Fibroblast of the aortic adventitia (primary cell): ENCODE results near the gene FAM222B. TPM values are rescaled to one million over a fixed set of nuclear protein-coding genes. Genes with fewer than 3 reads are reported as not detected.

Experiments used
- DNase-seq: peaks from one replicate; pipeline ENCODE4 v3.0.0-alpha.2; 2010; ENCODE audit warnings: low read depth
- H3K4me3 ChIP-seq: 2 replicates; pipeline ENCODE4 v1.5.1; 2011; ENCODE audit warnings: low read depth, mild to moderate bottlenecking, control low read depth, low read length, moderate library complexity
- total RNA-seq: library from RNA; depleted of rRNA; stranded (reverse); fragments of >200 nt; gene quantifications from 2 replicates; pipeline ENCODE4 v1.2.3, GENCODE V29; 2012; ENCODE audit warnings: low replicate concordance
- TF ChIP-seq, protein P1 (sequence below): IDR thresholded peaks from 2 replicates; pipeline ENCODE4 v1.5.1; 2011; ENCODE audit warnings: mild to moderate bottlenecking, low read length, control low read depth, inconsistent platforms; ENCODE audit not compliant: insufficient read depth

The FAM222B gene
- total RNA-seq, 1 donor: 7.0 TPM

DNA sequence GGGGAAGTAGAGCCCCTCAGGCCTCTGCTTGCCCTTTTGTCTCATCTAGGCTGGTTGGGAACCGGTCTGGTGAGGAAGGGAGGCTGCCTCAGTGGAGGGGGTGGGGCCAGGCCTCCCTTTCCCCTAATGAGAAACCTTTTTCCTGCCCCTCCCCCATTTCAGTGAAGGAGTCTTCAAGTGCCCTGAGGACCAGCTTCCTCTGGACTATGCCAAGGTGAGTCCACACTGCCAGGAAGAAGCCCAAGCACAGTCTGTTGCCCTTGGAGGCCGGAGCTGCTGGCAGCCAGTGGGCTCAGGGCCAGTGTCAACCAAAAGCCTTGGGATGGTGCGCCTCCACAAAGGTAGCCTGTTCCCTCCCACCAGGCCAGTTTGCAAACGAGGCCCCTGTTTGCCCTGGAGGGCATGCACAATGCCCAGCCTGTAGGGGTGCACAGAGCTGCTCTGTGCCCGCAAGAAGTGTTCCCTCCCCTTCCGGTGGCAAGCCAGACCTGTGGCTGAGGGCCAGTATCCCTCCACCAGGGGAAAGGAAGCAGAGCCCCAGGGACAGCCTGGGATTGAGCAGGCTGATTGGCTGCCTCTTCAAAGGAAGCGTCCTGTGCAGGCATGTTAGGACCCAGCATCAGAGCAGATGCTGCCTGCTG is 95.4 kb downstream of the FAM222B start:
- no peak overlapping the region for H3K4me3 ChIP-seq
- TF ChIP-seq, protein P1, sequence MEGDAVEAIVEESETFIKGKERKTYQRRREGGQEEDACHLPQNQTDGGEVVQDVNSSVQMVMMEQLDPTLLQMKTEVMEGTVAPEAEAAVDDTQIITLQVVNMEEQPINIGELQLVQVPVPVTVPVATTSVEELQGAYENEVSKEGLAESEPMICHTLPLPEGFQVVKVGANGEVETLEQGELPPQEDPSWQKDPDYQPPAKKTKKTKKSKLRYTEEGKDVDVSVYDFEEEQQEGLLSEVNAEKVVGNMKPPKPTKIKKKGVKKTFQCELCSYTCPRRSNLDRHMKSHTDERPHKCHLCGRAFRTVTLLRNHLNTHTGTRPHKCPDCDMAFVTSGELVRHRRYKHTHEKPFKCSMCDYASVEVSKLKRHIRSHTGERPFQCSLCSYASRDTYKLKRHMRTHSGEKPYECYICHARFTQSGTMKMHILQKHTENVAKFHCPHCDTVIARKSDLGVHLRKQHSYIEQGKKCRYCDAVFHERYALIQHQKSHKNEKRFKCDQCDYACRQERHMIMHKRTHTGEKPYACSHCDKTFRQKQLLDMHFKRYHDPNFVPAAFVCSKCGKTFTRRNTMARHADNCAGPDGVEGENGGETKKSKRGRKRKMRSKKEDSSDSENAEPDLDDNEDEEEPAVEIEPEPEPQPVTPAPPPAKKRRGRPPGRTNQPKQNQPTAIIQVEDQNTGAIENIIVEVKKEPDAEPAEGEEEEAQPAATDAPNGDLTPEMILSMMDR: no peak
- no peak for DNase-seq

DNA sequence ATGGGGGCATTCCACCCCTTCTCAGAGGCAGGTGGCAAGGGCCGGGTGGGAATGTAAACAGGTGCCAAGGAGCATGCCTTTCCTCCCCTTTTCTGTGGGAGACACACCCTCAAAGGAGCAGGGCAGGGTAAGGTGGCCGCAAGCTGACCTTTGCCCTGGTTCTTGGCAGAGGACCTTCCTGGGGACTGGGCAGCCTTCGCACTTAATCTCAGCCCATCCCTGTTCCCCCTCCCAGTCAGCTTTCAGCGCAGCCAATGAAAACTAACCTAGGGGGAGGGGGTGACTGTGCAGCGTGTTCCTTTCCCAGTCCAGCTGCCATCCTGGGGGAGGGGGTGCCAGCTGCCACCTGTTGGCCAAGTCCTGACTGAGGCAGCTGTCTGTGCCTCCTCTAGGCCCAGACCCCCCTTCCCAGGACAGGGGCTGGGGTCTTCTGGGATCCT is 96.0 kb downstream of the FAM222B start:
- TF ChIP-seq, protein P1: no peak
- H3K4me3 ChIP-seq: peak overlapping the region; percentile 92
- no peak for DNase-seq

DNA sequence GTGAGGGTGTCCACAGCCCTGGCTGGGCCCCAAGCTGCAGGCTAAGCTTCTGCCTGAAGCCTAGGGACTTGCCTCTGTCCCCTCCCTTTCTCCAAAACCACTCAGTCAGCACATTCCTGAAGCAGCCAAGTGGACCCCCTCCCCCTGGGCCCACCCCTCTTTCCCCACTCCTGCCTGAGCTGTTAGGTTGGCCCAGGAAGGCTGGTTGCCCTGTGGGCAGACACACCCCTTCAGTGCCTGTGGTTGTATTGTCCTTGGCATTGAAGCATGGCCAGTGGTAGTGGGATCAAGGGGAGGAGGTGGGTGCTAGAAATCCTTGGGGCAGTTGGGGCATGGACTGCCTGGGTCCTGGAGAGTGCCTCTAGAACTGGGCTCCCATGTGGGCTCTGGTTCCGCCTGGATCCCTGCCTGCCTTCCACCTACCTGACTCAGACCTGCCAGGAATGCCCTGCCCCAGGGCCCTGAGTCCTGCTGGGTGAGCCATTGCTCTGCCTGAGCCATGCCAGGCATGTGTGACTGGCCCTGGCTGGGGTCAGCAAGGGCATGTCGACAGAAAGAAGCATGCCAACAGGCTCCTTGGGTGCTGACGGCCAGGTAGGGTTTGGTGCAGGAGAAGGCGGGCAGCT is 96.7 kb downstream of the FAM222B start:
- TF ChIP-seq, protein P1: no peak
- DNase-seq: no peak
- peak overlapping the region; percentile 92 for H3K4me3 ChIP-seq

DNA sequence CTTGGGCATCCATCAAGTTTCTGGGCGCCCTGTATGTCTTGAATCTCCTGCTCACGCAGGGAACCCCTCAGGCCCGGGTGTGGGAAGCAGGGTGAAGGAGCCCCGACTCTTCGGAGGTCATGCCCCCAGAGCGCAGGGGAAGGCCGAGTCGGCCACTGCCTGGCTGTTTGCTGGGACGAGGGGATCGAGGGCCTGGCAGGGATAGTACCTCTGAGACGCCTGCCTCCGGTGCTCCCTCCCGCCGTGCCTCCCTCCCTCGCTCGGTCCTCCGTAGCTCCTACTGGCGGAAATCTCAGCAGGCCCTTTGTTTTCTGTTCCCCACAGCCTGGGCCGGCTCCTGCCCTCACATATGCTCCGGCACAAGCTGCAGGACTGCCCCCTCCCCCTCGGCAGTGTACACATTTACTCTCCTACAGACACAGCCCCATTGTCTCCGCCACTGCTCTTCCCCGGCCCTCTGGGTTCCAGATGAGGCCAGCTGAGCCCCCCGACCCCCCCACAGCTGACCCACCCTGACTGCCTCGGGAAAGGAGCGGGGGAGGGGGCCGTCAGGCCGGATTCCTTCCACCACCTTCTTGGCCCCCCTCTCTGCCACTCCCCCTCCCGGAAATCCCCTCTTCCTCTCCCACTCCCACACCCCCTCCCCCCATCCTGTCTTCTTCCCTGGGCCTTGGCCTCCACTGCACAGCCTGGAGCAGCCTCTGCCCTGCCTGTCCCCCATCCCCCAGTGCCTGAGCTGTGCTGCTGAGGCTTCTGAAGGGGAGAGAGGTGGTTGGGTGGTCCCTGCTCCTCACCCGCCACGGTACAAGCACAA is 97.4 kb downstream of the FAM222B start:
- TF ChIP-seq, protein P1: no peak
- peak; percentile 48 for DNase-seq
- H3K4me3 ChIP-seq: peak overlapping the region; percentile 92

DNA sequence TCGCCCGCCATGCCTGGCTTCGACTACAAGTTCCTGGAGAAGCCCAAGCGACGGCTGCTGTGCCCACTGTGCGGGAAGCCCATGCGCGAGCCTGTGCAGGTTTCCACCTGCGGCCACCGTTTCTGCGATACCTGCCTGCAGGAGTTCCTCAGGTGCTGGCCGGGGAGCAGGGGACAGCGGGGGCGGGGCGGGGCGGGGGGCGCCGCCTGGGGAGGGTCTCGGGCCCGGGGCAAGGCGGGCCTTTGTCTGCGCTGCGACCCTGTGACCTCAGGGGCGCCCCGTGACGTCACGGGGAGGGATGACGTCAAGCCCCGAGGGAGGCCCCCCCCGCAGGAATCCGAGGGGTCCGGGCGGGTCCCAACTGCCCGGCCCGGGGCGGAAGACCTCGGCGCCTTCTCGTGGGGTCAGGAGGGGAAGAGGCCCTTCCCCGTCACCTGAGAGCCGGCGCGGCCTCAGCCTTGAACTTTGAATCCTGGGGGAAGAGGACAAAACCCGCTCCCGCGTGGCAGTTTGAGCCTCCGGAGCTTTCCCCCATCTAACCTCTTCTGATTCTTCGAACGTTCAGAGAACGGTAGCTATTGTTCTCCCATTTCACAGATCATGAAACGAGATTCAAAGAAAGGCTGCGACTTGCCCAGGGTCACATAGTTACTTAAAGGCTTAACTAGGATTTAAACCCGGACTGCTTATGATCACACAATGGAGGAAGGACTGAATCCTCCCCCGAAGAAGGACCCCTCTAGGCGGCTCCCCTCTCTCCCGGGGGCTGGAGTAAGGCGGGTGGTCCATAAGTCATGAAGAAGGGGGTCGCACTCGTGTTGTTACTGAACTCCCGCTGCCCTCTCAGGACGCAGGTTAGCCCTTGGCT is 98.3 kb downstream of the FAM222B start:
- TF ChIP-seq, protein P1: no peak
- H3K4me3 ChIP-seq: peak overlapping the region; percentile 92
- DNase-seq: peak; percentile 39
